SK-MEL-5 (cell line): ENCODE measurements around the gene JPH2. TPM values are rescaled to one million over a fixed set of nuclear protein-coding genes. Genes with fewer than 3 reads are reported as not detected.

Experiments
- DNase-seq: peaks from one replicate; pipeline ENCODE4 v3.0.0-alpha.2; 2016; ENCODE audit warnings: low read depth, low spot score
- in situ Hi-C: cut with HindIII; loops from 2 replicates; pipeline ENCODE4 v1.10.0; 2016; ENCODE audit warnings: low sequenced_read_pairs, high pct_unique_total_duplicates, low pct_unique_long_range_greater_than_20kb
- total RNA-seq: library from RNA; depleted of rRNA; stranded (reverse); fragments of >200 nt; shearing (Covaris generic); gene quantifications from 2 replicates; pipeline ENCODE4 v1.2.3, GENCODE V29; 2014

The JPH2 gene
- total RNA-seq, 1 experiment from 2014 or later: 0.08 TPM

DNA sequence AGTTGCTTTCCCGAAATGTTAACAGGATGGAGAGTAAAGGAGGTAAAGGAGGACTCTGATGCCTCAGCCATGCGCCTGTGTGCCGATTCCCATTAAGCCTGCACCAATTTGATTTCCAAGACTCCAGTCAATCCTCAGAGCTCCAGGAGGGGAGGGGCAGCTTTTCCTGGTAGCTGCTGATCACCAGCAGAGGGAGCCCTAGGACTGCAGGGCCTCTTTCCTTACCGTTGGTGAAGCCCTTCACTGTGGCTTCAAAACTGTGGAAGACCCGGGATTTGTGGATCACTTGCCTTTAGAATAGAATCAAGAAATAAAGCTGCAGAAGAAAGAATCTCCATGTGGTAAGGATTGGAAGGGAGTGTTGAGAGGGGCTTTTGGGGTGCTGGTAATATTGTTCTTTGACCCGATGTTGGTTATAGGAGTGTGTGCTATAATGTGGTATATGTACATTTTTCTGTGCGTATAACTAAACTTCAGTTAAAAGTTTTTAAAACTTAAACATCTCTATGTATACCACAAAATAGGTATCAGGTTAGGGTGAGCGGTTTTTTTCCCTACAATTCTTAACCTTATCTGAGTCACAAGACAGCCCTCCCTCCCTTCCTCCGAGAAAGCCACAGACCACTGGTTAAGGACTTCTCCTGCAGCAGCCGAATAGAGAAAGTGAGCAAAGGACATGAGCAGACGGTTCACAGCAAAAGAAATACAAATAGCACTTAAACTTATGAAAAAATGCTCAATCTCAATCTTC is 30.5 kb upstream of the JPH2 start:
- peak; percentile 87 for DNase-seq
- in situ Hi-C loops: no loop called here

DNA sequence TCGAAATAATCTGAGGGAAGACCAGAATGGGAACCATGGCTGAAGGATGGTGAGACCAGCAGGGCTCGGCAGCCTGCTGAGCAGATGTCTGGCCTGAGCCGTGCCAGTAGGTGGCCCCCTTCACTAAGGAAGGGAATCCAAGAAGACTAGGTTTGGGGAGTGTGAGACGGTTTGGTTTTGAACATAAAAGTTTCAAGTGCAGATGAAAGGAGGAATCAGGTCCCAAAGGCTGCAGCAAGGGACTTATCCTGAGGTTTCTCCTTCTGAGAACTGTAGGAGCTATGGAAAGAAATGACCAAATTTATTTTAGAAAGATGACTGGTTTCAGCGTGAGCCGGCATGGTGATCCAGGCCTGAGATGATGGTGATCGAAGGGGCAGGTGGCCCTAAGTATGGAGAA is 28.1 kb upstream of the JPH2 start:
- DNase-seq: peak; percentile 81
- in situ Hi-C loops: no loop called here

DNA sequence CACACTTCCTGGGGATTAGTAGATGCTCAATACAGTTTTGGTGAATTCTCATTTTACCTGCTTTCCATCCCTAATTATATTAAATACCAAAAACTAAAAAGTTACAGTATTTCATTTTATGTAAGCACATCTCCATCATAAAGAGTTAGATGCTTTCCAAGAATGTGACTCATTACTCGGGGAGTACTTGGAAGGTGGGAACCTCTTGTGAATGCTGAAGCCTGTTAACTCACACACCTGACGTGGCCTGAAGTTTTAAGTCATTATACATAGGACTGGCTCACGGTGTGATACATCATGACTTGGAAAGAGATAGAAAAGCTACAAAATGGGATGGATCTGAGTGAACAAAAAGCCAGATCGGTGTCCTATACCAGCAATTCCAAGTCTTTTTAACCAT is 25.8 kb upstream of the JPH2 start:
- in situ Hi-C loops: no loop called here
- no peak for DNase-seq

DNA sequence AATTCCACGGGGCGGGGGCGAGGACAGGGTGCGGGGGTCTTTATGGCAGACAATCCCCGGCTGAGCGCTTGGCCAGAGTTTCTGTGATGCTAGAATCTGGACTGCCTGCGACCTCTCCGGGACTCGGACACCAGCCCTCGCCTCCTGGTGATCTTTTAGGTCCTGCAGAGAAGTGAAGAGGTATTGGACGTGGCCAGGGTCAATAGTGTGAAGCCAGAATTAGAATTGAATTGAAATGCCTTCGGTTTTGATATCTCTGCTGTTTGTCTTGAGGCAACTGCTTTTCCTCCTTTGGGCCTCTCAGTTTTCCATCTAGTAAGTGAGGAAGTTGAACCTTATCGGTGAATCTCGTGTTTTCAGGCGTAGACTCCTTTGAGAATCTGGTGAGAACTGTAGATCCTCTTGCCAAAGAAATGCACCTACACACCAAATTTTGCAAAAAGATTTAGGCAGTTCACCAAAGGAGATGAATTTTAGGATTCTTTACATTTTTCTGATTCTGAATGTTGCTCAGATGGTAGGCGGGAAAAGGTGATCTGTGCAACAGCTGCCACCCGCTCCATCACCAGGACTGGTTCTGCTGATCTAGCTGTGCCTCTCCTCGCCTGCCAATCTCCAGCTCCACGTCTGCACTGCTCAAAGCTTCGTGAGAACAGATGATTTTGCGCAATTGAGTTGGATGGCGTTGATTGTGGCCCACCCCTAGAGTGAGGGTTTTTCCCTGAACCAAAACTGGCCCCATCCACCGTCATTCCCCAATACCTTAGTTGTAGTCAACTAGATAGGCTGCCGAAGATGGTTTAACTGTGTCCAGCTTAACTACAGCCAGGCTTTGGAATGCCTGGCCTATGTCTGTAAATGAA is 24.4 kb upstream of the JPH2 start:
- DNase-seq: peak; percentile 23
- in situ Hi-C loops: no loop called here

DNA sequence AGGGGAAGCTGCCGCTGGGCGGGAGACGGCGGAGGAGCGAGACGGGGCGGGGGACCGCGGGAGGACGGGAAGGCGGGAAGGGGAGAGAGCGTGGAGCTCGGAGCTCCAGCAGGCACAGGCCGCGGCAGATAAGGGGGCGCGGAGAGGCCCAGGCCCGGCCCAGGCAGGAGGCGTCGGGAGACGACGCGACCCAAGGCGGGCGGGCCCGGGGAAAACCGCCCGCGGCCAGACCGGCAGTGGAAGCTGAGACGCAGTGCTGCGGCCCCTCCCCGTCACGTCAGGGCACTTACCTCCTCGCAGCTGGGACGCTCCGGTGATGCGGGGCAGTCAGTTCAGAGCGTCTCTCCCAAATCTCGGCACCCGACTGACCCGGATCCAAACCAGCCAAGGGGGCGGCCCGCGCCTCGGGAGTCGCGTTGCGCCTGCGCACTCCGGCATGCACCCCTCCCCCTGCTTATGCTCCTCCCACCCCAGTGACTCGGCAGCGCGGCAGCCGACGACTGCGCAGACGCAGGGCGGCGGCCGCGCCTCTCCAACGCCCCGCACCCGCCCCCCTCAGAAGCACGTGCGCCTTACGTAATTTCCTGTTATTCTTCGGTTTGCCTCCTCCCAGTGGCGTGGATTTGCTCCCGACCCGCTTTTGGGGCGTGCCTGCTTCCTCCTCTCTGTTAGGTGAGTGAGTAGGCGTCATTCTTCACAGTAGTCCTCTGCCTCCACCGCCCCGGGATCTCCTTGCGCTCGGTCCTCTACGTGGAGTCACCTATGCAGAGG is 23.6 kb upstream of the JPH2 start, which contains the start of gene OSER1:
Gene OSER1, minus strand, starts transcription at position 366 of the 771 bp plus-strand sequence. CDS start 3,814 bp downstream, outside the sequence.
- in situ Hi-C loops: no loop called here

DNA sequence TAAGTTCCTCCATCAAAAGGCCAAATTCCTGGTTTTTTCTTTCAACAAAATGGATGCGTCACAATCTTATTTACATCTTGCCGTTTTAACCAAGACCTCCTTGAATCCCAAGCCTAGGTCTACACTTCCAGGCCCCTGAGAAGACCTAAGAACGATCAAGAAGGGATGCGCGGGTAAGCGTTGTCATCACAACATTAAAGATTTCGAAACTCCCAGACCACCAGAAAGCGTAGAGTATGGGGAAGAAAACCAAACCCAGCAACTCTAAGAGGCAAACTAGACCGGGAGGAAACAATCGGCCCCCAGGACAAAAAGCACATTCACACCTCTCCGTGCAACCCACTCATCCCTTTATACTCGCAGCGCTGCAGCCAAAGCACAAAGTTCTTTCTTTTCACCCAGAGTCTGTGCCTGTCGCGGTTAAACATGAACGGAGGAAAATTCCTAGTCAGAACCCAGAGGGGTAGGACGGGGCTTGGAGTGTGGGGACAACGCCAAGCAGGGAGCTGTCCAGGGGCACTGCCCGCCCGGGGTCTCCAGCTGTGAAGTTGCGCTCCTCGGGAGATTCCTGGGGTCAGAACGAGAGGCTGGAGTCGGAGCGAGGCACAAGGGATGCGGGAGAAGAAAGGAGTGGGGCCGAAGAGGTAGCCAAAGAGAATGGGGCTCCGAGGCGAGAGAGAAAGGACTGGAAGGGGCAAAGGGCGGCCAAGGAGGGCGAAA is 22.9 kb upstream of the JPH2 start:
- peak; percentile 17 for DNase-seq
- in situ Hi-C loops: no loop called here

More for the DNA sequence above, 23.6 kb upstream of the JPH2 start, which contains the start of gene OSER1:
- DNase-seq: peak; percentile 98

DNA sequence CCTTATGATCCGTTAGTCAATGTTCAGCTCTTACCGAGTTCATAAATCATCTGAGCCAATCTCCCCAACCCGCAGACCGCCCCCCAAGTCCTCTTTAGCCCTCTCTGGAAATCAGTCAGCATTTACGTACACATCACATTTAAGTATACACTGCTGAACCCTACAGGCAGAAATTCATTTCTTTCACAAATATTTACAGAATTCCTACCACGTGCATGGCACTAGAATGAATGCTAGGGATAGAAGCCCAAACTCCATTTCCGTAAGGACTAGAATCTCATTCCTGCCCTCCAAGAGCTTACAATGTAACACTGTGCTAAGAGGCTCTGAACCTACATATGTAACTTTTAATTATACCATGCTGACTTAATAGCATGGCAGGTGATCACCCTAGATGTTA is 21.8 kb upstream of the JPH2 start:
- peak; percentile 27 for DNase-seq
- in situ Hi-C loops: no loop called here

DNA sequence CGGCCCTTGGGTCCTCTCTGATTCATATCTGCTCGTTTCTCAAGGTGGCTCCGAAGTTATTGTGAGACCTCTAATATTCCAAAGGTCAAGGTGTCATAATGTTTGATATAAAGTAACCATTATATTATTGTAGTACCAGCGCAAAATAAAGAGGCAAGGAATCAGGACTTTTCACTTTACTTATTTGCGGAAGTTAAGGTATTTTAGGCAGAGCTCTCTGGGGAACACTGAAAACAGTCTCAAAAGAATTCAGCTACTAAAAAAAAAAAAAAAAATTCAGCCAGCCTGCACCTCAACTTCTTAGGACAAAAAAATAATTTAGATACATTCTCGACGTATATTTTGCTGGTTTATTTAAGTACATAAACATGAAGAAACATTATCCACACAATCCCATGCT is 21.2 kb upstream of the JPH2 start:
- no peak for DNase-seq
- in situ Hi-C loops: no loop called here

DNA sequence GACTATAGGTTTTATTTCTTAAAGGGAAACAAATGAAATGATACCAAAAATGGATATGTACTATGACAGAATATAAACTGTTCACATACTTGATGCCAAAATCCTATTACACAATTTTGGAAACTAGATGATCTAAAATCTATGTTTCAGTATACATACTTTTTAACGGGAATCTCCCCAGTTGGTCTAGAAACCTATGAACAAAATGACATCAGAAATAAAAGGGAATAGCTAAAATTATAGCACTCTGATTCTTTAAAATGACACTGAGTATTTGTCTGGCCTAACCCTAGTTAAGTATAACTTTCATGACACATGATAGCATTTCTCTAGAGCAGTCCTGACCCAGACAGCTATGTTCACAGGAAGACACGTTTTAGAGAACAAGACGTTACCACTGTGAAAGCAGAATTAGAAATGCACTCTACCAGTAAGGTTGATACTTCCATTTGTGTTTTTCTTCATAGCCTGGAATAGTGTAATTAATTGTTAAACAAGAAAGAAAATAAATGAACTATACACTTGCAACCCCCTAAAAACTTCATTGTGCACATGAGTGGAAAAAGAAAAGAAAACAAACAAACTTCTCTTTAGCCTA is 20.2 kb upstream of the JPH2 start:
- DNase-seq: no peak
- in situ Hi-C loops: no loop called here

DNA sequence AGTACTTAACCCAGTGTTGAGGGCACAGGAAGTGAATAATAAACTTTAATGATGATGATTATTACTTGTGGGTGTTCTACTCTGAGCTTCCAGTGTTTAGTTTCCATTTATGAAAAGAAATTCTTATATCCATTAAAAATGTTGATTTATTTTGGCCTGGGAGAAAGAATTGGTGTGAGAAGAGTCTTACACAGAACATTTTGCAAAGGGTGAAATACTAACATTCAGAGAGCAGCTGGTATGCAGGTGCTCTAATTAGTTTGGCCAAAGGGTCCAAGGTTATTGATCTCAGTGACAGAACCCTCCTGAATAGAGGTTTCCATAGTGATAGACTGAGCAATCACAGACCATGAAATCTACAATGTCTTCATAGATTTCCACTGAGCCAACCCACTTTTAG is 19.1 kb upstream of the JPH2 start:
- DNase-seq: no peak
- in situ Hi-C loops: no loop called here

DNA sequence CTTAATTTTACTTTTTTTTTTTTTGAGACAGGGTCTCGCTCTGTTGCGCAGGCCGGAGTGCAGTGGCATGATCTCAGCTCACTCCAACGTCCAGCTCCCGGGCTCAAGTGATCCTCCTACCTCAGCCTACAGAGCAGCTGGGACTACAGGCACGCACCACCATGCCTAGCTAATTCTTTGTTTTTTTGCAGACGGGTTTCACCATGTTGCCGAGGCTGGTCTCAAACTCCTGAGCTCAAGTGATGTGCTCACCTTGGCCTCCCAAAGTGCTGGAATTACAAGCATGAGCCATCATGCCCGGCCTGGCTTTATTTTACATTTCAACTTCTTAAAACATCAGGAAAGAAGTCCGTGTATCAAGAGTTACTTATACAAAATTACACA is 17.8 kb upstream of the JPH2 start:
- in situ Hi-C loops: no loop called here
- no peak for DNase-seq

DNA sequence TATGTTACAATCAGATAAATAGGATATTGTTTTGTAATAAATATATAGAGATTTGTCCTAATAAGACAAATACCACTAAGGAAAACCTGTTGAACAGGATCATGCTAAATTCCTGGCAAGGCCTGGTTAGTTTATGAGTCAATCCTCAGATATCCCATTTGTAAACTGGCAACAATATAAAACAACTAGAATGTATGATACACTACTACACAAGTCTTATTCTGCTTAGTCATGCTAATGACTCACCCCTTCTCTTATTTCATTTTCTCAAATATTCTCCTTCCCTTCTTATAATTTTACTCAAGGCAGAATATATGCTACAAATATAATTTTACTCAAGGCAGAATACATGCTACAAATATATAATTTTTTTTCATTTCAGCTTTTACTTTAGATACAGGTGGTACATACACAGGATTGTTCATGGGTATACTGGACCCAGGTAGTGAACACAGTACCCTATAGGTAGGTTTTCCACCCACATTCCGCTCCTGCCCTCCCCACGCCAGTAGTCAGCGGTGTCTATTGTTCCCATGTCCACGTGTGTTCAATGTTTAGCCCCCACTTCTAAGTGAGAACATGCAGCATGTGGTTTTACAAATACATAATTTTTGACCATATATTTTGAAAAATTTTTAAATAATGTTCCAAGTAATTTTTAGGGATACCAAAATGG is 17.3 kb upstream of the JPH2 start:
- in situ Hi-C loops: no loop called here
- peak; percentile 34 for DNase-seq

DNA sequence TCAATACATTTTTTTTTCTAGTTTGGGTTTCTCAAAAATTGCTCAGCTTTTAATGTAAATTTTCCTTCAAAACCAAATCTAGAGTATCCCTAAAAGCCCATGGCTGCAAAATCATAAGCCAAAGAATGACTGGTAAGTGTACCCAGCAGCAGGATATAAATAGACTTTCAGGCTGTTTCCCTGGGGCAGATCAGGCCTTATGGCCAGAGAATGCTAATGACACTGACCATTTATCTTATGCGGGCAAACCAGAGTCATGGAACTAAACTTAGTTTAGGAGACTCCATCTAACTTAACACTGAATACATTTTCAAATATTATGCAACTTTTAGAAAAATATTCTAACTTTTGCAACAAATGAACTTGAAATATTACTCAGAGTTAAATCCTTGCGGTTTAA is 16.2 kb upstream of the JPH2 start:
- DNase-seq: peak; percentile 29
- in situ Hi-C loops: no loop called here

DNA sequence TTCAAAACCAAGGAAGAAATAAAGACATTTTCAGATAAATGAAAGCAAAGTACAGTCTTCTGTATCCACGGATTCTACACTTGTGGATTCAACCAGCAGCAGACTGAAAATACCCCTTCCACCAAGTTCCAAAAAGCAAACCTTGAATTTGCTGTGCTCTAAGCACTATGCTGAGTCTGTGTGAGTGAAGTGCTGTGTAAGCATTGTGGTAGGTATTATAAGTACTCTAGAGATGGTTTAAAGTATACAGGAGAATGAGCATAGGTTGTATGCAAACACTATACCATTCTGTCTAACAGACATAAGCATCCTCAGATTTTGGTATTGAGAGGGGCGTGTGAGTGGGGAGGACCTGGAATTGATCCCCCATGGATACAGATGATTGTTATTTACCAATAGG is 14.0 kb upstream of the JPH2 start:
- in situ Hi-C loops: no loop called here

DNA sequence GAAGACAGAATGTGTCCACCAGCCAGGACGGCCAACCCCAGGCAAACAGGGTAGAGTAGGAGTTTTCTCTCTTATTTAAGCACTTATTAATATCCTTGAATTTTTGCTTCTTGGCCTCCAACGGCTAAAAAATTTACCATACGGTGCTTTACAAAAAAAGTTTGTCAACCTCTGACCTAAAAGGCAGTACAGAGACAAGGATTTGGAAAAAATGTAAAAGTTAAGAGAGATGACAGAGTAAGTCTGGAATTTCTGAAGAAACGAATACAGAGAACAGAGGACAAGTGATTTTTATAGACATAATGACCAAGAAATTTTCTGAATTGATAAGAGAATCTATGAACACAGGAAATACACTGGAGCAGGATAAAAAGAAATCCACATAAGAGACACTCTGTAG is 13.4 kb upstream of the JPH2 start:
- DNase-seq: no peak
- in situ Hi-C loops: no loop called here

More for the DNA sequence above, 14.0 kb upstream of the JPH2 start:
- DNase-seq: no peak

DNA sequence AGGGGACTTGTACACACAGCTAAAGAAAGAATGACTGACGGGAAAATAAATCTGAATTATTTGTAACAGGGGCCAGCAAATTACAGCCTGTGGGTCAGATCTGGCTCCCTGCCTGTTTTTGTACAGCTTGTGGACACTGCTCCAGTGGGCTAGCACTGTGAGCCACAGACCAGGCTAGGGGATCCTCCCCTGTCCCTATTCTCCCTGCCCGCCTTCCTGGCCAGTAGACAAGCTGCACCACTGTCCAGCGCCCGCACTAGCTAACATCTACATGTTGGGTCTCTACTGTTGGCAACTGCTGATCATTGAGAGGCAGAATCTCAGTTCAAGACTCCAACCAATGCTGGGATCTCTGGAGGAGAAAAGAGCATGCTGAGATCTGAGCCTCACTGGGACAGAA is 12.9 kb upstream of the JPH2 start:
- in situ Hi-C loops: no loop called here

DNA sequence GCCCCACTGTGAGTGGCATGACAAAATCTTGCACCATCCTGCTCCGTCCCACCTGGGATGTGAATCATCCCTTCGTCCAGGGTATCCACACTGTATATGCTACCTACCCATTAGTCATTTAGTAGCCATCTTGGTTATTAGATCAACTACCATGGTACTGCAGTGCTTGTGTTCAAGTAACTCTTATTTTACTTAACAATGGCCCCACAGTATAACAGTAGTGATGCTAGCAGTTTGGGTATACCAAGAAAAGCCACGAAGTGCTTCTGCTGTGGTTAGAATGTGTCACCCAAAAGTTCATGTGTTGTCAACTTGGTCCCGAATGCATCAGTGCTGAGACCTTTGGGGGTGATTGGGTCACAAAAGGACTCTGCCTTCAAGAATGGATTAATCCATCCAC is 11.9 kb upstream of the JPH2 start:
- in situ Hi-C loops: no loop called here
- no peak for DNase-seq

More for the DNA sequence above, 12.9 kb upstream of the JPH2 start:
- no peak for DNase-seq
